ENCODE data around the gene KATNIP. TPM values are rescaled to one million over a fixed set of nuclear protein-coding genes. Genes with fewer than 3 reads are reported as not detected.

Gene KATNIP
- total and polyA plus RNA-seq, 2 donors (not counting 1 experiment from before 2014, with no cell fraction given), result 11.4 to 22.8 TPM

- TF ChIP-seq EZH2 (IDR thresholded peaks at IDR 0.05; ENCODE audit: low read length, missing control alignments), result no peak
- no peak for TF ChIP-seq CTCF (conservative IDR thresholded peaks at IDR 0.05 in 1 of 2, IDR thresholded peaks at IDR 0.05 in 1 of 2; ENCODE audit: low read depth in 1 of 2, low read length in 2 of 2)
- Histone ChIP-seq H2AFZ (ENCODE audit: low read length) (no peak overlapping the region), H3K36me3 (ENCODE audit: control insufficient read depth, insufficient read depth, low read length) (peaks cover 16% of the 10 kb centered on the region), H3K27me3 (ENCODE audit: control insufficient read depth, insufficient read depth, low read length) (no peaks in the 10 kb centered on the region), H3K4me1 (ENCODE audit: control insufficient read depth, extremely low read depth, insufficient read depth, low read length) (peaks cover 4% of the 10 kb centered on the region), H3K4me3 (replicated peaks in 1 of 4; ENCODE audit: control extremely low read depth in 1 of 4, insufficient read depth in 1 of 4, low read depth in 3 of 4, low read length in 4 of 4) (no peak overlapping the region), H3K4me2 (ENCODE audit: extremely low read depth, insufficient read depth, low read length) (no peak overlapping the region), H3K79me2 (ENCODE audit: control insufficient read depth, insufficient read depth, low read length) (peaks cover 32% of the 10 kb centered on the region), H4K20me1 (ENCODE audit: control insufficient read depth, extremely low read depth, insufficient read depth, low read length) (peaks cover 4% of the 10 kb centered on the region), H3K27ac (ENCODE audit: insufficient read depth, low read length) (no peak overlapping the region), H3K9ac (ENCODE audit: insufficient read depth, low read length) (no peak overlapping the region), H3K9me3 (ENCODE audit: control insufficient read depth, insufficient read depth, low read depth, low read length) (no peaks in the 10 kb centered on the region)
- DNase-seq (ENCODE audit: low read depth in 2 of 2), result no peak
Measured at GRCh38 chr16:27544671-27545070, 5.3 kb upstream of the KATNIP start.

GRCh38 chr16:27547134-27547533 lies 2.8 kb upstream of the KATNIP start:
- DNase-seq (ENCODE audit: low read depth in 2 of 2), result peak; percentile 78 to 82
- H2AFZ ChIP-seq (ENCODE audit: low read length), result no peak overlapping the region
- peak overlapping the region; percentile 66 for H3K4me2 ChIP-seq (ENCODE audit: extremely low read depth, insufficient read depth, low read length)
- H3K9ac ChIP-seq (ENCODE audit: insufficient read depth, low read length), result no peak overlapping the region
- TF ChIP-seq EZH2 (IDR thresholded peaks at IDR 0.05; ENCODE audit: low read length, missing control alignments) (no peak), CTCF (conservative IDR thresholded peaks at IDR 0.05 in 1 of 2, IDR thresholded peaks at IDR 0.05 in 1 of 2; ENCODE audit: low read depth in 1 of 2, low read length in 2 of 2) (no peak)
- H3K27ac ChIP-seq (ENCODE audit: insufficient read depth, low read length), result peak overlapping the region; percentile 13
- H3K4me3 ChIP-seq (replicated peaks in 1 of 4; ENCODE audit: control extremely low read depth in 1 of 4, insufficient read depth in 1 of 4, low read depth in 3 of 4, low read length in 4 of 4), result peak overlapping the region in 2 of 4 experiments; percentile 8 to 25
- H4K20me1 ChIP-seq (ENCODE audit: control insufficient read depth, extremely low read depth, insufficient read depth, low read length), result peaks cover 4% of the 10 kb centered on the region
- H3K36me3 ChIP-seq (ENCODE audit: control insufficient read depth, insufficient read depth, low read length), result peaks cover 9% of the 10 kb centered on the region
- no peaks in the 10 kb centered on the region for H3K27me3 ChIP-seq (ENCODE audit: control insufficient read depth, insufficient read depth, low read length)
- H3K9me3 ChIP-seq (ENCODE audit: control insufficient read depth, insufficient read depth, low read depth, low read length), result no peaks in the 10 kb centered on the region
- peaks cover 43% of the 10 kb centered on the region for H3K79me2 ChIP-seq (ENCODE audit: control insufficient read depth, insufficient read depth, low read length)
- H3K4me1 ChIP-seq (ENCODE audit: control insufficient read depth, extremely low read depth, insufficient read depth, low read length), result peaks cover 10% of the 10 kb centered on the region

DNA sequence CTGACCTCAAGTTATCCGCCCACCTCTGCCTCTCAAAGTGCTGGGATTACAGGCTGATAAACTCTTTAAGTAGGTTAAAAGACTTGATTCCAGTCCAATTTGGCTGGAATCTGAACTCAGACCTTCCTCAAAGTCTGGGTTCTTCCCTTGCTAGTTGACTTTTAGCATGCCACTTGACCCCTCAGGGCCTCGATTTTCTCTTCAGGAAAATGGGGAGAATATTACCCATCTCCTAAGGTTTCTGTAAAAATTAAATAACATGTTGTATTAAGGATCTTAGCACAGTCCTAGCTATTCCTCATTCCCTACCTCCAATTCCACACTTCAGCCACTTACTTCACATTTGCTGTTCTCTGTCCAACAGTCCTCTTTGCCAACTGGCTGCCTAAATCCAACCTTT lies 2.1 kb upstream of the KATNIP start:
- no peak for TF ChIP-seq EZH2 (IDR thresholded peaks at IDR 0.05; ENCODE audit: low read length, missing control alignments)
- Histone ChIP-seq H3K27me3 (ENCODE audit: control insufficient read depth, insufficient read depth, low read length) (no peaks in the 10 kb centered on the region), H3K4me3 (replicated peaks in 1 of 4; ENCODE audit: control extremely low read depth in 1 of 4, insufficient read depth in 1 of 4, low read depth in 3 of 4, low read length in 4 of 4) (peak overlapping the region in 2 of 4 experiments; percentile 11 to 90), H3K4me1 (ENCODE audit: control insufficient read depth, extremely low read depth, insufficient read depth, low read length) (peaks cover 10% of the 10 kb centered on the region), H3K36me3 (ENCODE audit: control insufficient read depth, insufficient read depth, low read length) (peaks cover 6% of the 10 kb centered on the region), H3K9me3 (ENCODE audit: control insufficient read depth, insufficient read depth, low read depth, low read length) (no peaks in the 10 kb centered on the region), H2AFZ (ENCODE audit: low read length) (no peak overlapping the region), H4K20me1 (ENCODE audit: control insufficient read depth, extremely low read depth, insufficient read depth, low read length) (peaks cover 4% of the 10 kb centered on the region), H3K79me2 (ENCODE audit: control insufficient read depth, insufficient read depth, low read length) (peaks cover 43% of the 10 kb centered on the region), H3K4me2 (ENCODE audit: extremely low read depth, insufficient read depth, low read length) (no peak overlapping the region), H3K27ac (ENCODE audit: insufficient read depth, low read length) (no peak overlapping the region), H3K9ac (ENCODE audit: insufficient read depth, low read length) (no peak overlapping the region)
- no peak for DNase-seq (ENCODE audit: low read depth in 2 of 2)

Data from fibroblast of lung (primary cell).